Transverse colon (tissue), 4 donors: ENCODE measurements around the gene RASSF7. TPM values are rescaled to one million over a fixed set of nuclear protein-coding genes. Genes with fewer than 3 reads are reported as not detected.

Experiments used
- DNase-seq: peaks from one replicate; pipeline ENCODE4 v3.0.0-alpha.2; 2019
- H3K27ac ChIP-seq, 4 donors: fragments of 200-600 bp; sonication (generic); 2 replicates each; pipeline ENCODE4 v1.5.1; 2016 to 2018; ENCODE audit warnings: inconsistent platforms in 4 of 4
- H3K27me3 ChIP-seq: fragments of 200-600 bp; sonication (generic); 2 replicates; pipeline ENCODE4 v1.5.1; 2017; ENCODE audit warnings: inconsistent platforms
- H3K36me3 ChIP-seq, 4 donors: fragments of 200-600 bp; sonication (generic); 2 replicates each; pipeline ENCODE4 v1.5.1; 2017 to 2019; ENCODE audit warnings: inconsistent platforms in 4 of 4
- H3K4me1 ChIP-seq, 4 donors: fragments of 200-600 bp; sonication (generic); 2 replicates each; pipeline ENCODE4 v1.5.1; 2017 to 2020; ENCODE audit warnings: inconsistent platforms in 4 of 4
- H3K4me3 ChIP-seq, 4 donors: fragments of 200-600 bp; sonication (generic); 1 replicate in 1 of 4; 2 replicates in 3 of 4; pipeline versions ENCODE4 v1.5.1 to v1.6.1; 2017 to 2019; ENCODE audit warnings: inconsistent platforms in 4 of 4
- H3K9me3 ChIP-seq, 2 donors: fragments of 200-600 bp; sonication (generic); 2 replicates each; pipeline ENCODE4 v1.5.1; 2017 to 2019; ENCODE audit warnings: inconsistent platforms in 2 of 2
- CTCF ChIP-seq, 5 experiments: fragments of 200-600 bp in 3 of 5; fragments of 450-650 bp in 2 of 5; sonication (generic) in 3 of 5; IDR thresholded peaks; 1 replicate in 2 of 5; 2 replicates in 3 of 5; pipeline ENCODE4 v1.5.1; 2016 to 2017; ENCODE audit warnings: antibody characterized with exemption in 5 of 5, inconsistent platforms in 3 of 5, mild to moderate bottlenecking in 2 of 5, moderate library complexity in 1 of 5
- EP300 ChIP-seq: sonication (generic); formaldehyde crosslinking; IDR thresholded peaks from one replicate; pipeline ENCODE4 v1.6.1; 2017; ENCODE audit warnings: antibody characterized with exemption, low read depth
- POLR2A ChIP-seq: fragments of 450-650 bp; IDR thresholded peaks from one replicate; pipeline ENCODE4 v1.6.1; 2016; ENCODE audit warnings: antibody characterized with exemption, mild to moderate bottlenecking, moderate library complexity
- POLR2AphosphoS5 ChIP-seq, 3 donors: sonication (generic); formaldehyde crosslinking; IDR thresholded peaks; one replicate each; pipeline ENCODE4 v1.6.1; 2016; ENCODE audit warnings: antibody characterized with exemption in 3 of 3
- WGBS, 2 donors: methylation state at CpG; one replicate each; pipeline ENCODE4 v1.1.5; 2018; ENCODE audit warnings: low coverage in 1 of 2; 5-methylcytosine and 5-hydroxymethylcytosine counted together
- in situ Hi-C, 4 donors: fragments of 200-750 bp; cut with MboI; loops; one replicate each; pipeline versions ENCODE4 v1.15.0 to v1.15.1; 2017; ENCODE audit warnings: low sequenced_read_pairs in 3 of 4, low pct_ligation_motif_present in 1 of 4, low pct_unique_long_range_greater_than_20kb in 1 of 4
- intact Hi-C: fragments of 100-400 bp; cut with DNase I; formaldehyde crosslinking; loops from one replicate; pipeline ENCODE4 v1.15.1; 2023; ENCODE audit warnings: low total_unique reads
- total RNA-seq, 4 donors: library from RNA; depleted of rRNA; stranded (reverse); fragments of >200 nt; gene quantifications; one replicate each; pipeline ENCODE4 v1.1.0, GENCODE V29; 2016

Gene RASSF7
- total RNA-seq, 4 donors from 2014 or later, result 131 to 247 (median 213) TPM

- 85% methylated on average over 15 of the region's 33 CpGs; no CpG with 5 or more reads in 1 of the 2 donors for WGBS, 2 donors
- intact Hi-C loops, result no loop called here
- Histone ChIP-seq H3K36me3 (no peaks in the 10 kb centered on the region), H3K4me1 (peaks cover 11 to 37% (median 34%) of the 10 kb centered on the region in 4 donors), H3K27ac (no peak overlapping the region), H3K27me3 (peaks cover 2% of the 10 kb centered on the region), H3K9me3 (no peaks in the 10 kb centered on the region), H3K4me3 (no peak overlapping the region)
- in situ Hi-C loops, result no loop called here
- DNase-seq, result no peak
- TF ChIP-seq CTCF (IDR thresholded peaks at IDR 0.05) (no peak), POLR2AphosphoS5 (IDR thresholded peaks at IDR 0.05) (no peak), POLR2A (no peak), EP300 (no peak)
Observed at GRCh38 chr11:532986-533585, 27.7 kb upstream of the RASSF7 start.

GRCh38 chr11:533586-534395 is 27.0 kb upstream of the RASSF7 start:
- no peak for DNase-seq
- intact Hi-C loops, result no loop called here

GRCh38 chr11:534396-535209 is 26.2 kb upstream of the RASSF7 start:
- Histone ChIP-seq H3K9me3 (no peaks in the 10 kb centered on the region), H3K4me3 (peak overlapping the region; percentile 58 to 96 (median 89)), H3K4me1 (peaks cover 11 to 37% (median 35%) of the 10 kb centered on the region in 4 donors), H3K36me3 (no peaks in the 10 kb centered on the region), H3K27ac (peak overlapping the region; percentile 68 to 95 (median 87)), H3K27me3 (peaks cover 2% of the 10 kb centered on the region)
- DNase-seq, result no peak
- in situ Hi-C loops, result no loop called here
- intact Hi-C loops, result no loop called here
- TF ChIP-seq EP300, result no peak
- TF ChIP-seq CTCF (IDR thresholded peaks at IDR 0.05), result no peak
- no peak for TF ChIP-seq POLR2A
- TF ChIP-seq POLR2AphosphoS5 (IDR thresholded peaks at IDR 0.05), result no peak
- 27% methylated on average over 13 of the region's 66 CpGs; no CpG with 5 or more reads in 1 of the 2 donors for WGBS, 2 donors

More at GRCh38 chr11:533586-534395, 27.0 kb upstream of the RASSF7 start:
- H3K9me3 ChIP-seq, result no peaks in the 10 kb centered on the region
- 93% methylated on average over 28 of the region's 37 CpGs; no CpG with 5 or more reads in 1 of the 2 donors for WGBS, 2 donors
- no peaks in the 10 kb centered on the region for H3K36me3 ChIP-seq
- in situ Hi-C loops, result no loop called here
- TF ChIP-seq POLR2AphosphoS5 (IDR thresholded peaks at IDR 0.05), result no peak
- peaks cover 11 to 37% (median 35%) of the 10 kb centered on the region in 4 donors for H3K4me1 ChIP-seq
- peak overlapping the region in 3 of 4 donors; percentile 58 to 95 (median 83) for H3K4me3 ChIP-seq
- H3K27me3 ChIP-seq, result peaks cover 2% of the 10 kb centered on the region
- H3K27ac ChIP-seq, result peak overlapping the region in 2 of 4 donors; percentile 79 to 95

GRCh38 chr11:535210-535518 is 25.6 kb upstream of the RASSF7 start:
- in situ Hi-C loops (no loop called here), intact Hi-C loops (no loop called here)
- Histone ChIP-seq H3K4me3 (peak overlapping the region; percentile 58 to 96 (median 89)), H3K27me3 (peaks cover 2% of the 10 kb centered on the region), H3K36me3 (no peaks in the 10 kb centered on the region), H3K9me3 (no peaks in the 10 kb centered on the region), H3K27ac (peak overlapping the region; percentile 68 to 95 (median 87)), H3K4me1 (peaks cover 11 to 37% (median 35%) of the 10 kb centered on the region in 4 donors)
- WGBS, 2 donors, result 0% methylated on average over 6 of the region's 56 CpGs; no CpG with 5 or more reads in 1 of the 2 donors
- DNase-seq, result no peak
- TF ChIP-seq POLR2AphosphoS5 (IDR thresholded peaks at IDR 0.05) (no peak), CTCF (IDR thresholded peaks at IDR 0.05) (no peak), EP300 (no peak), POLR2A (no peak)
